ENCODE measurements around the gene DTNB. TPM values are rescaled to one million over a fixed set of nuclear protein-coding genes. Genes with fewer than 3 reads are reported as not detected.

The DTNB gene
- total and polyA plus RNA-seq, 2 donors (not counting 1 experiment from before 2014, with no cell fraction given), result 5.1 to 5.4 TPM

DNA sequence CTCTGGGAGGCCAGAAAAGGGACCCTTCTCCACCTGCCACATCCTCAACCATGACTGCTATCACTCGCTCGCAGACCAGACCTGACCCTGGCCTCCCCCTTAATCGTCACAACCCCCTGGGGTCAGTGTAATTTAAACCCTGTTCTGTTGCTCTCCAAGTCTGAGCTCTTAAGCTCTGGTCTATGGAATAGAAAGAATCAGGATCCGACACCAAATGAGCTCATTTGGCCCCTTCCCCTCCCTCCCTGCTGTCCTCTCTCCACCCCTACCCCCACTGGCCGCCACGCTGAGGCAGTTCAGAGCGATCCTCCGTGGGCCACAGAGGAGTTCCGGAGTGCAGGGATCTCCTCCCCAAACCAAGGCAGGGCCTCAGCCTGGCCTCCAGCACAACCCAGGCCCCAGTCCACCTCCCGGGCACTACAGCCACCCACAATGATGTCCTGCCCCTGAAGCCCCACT lies 337.0 kb downstream of the DTNB start:
- no peak overlapping the region for H2AFZ ChIP-seq (ENCODE audit: low read length)
- H3K36me3 ChIP-seq (ENCODE audit: control insufficient read depth, insufficient read depth, low read length), result no peaks in the 10 kb centered on the region
- no peak overlapping the region for H3K4me3 ChIP-seq (replicated peaks in 1 of 4; ENCODE audit: control extremely low read depth in 1 of 4, insufficient read depth in 1 of 4, low read depth in 3 of 4, low read length in 4 of 4)
- no peak overlapping the region for H3K9ac ChIP-seq (ENCODE audit: insufficient read depth, low read length)
- H3K4me1 ChIP-seq (ENCODE audit: control insufficient read depth, extremely low read depth, insufficient read depth, low read length), result peaks cover 2% of the 10 kb centered on the region
- no peak overlapping the region for H3K27ac ChIP-seq (ENCODE audit: insufficient read depth, low read length)
- no peak for DNase-seq (ENCODE audit: low read depth in 2 of 2)
- no peaks in the 10 kb centered on the region for H3K79me2 ChIP-seq (ENCODE audit: control insufficient read depth, insufficient read depth, low read length)
- H3K27me3 ChIP-seq (ENCODE audit: control insufficient read depth, insufficient read depth, low read length), result no peaks in the 10 kb centered on the region
- no peaks in the 10 kb centered on the region for H3K9me3 ChIP-seq (ENCODE audit: control insufficient read depth, insufficient read depth, low read depth, low read length)
- H3K4me2 ChIP-seq (ENCODE audit: extremely low read depth, insufficient read depth, low read length), result no peak overlapping the region
- TF ChIP-seq, protein P1, sequence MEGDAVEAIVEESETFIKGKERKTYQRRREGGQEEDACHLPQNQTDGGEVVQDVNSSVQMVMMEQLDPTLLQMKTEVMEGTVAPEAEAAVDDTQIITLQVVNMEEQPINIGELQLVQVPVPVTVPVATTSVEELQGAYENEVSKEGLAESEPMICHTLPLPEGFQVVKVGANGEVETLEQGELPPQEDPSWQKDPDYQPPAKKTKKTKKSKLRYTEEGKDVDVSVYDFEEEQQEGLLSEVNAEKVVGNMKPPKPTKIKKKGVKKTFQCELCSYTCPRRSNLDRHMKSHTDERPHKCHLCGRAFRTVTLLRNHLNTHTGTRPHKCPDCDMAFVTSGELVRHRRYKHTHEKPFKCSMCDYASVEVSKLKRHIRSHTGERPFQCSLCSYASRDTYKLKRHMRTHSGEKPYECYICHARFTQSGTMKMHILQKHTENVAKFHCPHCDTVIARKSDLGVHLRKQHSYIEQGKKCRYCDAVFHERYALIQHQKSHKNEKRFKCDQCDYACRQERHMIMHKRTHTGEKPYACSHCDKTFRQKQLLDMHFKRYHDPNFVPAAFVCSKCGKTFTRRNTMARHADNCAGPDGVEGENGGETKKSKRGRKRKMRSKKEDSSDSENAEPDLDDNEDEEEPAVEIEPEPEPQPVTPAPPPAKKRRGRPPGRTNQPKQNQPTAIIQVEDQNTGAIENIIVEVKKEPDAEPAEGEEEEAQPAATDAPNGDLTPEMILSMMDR (conservative IDR thresholded peaks at IDR 0.05 in 1 of 2, IDR thresholded peaks at IDR 0.05 in 1 of 2; ENCODE audit: low read depth in 1 of 2, low read length in 2 of 2), result no peak
- no peak for TF ChIP-seq EZH2 (IDR thresholded peaks at IDR 0.05; ENCODE audit: low read length, missing control alignments)
- H4K20me1 ChIP-seq (ENCODE audit: control insufficient read depth, extremely low read depth, insufficient read depth, low read length), result no peaks in the 10 kb centered on the region

GRCh38 chr2:25335971-25336370 lies 337.4 kb downstream of the DTNB start:
- H4K20me1 ChIP-seq (ENCODE audit: control insufficient read depth, extremely low read depth, insufficient read depth, low read length), result no peaks in the 10 kb centered on the region

DNA sequence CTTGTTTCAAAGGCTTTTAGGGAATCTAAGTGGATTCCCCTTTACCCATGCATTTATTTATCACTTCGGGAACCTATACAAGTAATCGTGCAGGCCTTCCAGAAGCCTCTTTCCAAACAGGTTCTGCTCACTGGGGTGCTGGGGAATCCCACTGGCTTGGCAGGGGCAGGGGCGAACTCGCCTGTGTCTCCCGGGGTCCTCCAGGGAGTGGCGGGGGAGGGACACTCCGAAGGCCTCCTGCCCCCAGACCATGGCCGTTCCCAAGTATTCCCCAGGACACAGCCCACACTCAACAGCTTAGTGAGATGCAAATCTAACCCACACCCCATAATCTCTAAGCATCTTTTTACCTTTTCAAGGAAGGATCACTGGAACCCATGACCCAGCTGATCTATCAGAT lies 338.2 kb downstream of the DTNB start:
- Histone ChIP-seq H3K9me3 (ENCODE audit: control insufficient read depth, insufficient read depth, low read depth, low read length) (no peaks in the 10 kb centered on the region), H3K4me2 (ENCODE audit: extremely low read depth, insufficient read depth, low read length) (no peak overlapping the region), H3K4me3 (replicated peaks in 1 of 4; ENCODE audit: control extremely low read depth in 1 of 4, insufficient read depth in 1 of 4, low read depth in 3 of 4, low read length in 4 of 4) (no peak overlapping the region), H3K4me1 (ENCODE audit: control insufficient read depth, extremely low read depth, insufficient read depth, low read length) (peaks cover 2% of the 10 kb centered on the region), H3K36me3 (ENCODE audit: control insufficient read depth, insufficient read depth, low read length) (no peaks in the 10 kb centered on the region), H2AFZ (ENCODE audit: low read length) (no peak overlapping the region), H3K79me2 (ENCODE audit: control insufficient read depth, insufficient read depth, low read length) (no peaks in the 10 kb centered on the region), H3K27me3 (ENCODE audit: control insufficient read depth, insufficient read depth, low read length) (no peaks in the 10 kb centered on the region), H3K27ac (ENCODE audit: insufficient read depth, low read length) (no peak overlapping the region), H4K20me1 (ENCODE audit: control insufficient read depth, extremely low read depth, insufficient read depth, low read length) (no peaks in the 10 kb centered on the region), H3K9ac (ENCODE audit: insufficient read depth, low read length) (no peak overlapping the region)
- TF ChIP-seq, protein P1 (conservative IDR thresholded peaks at IDR 0.05 in 1 of 2, IDR thresholded peaks at IDR 0.05 in 1 of 2; ENCODE audit: low read depth in 1 of 2, low read length in 2 of 2), result no peak
- TF ChIP-seq EZH2 (IDR thresholded peaks at IDR 0.05; ENCODE audit: low read length, missing control alignments), result no peak
- DNase-seq (ENCODE audit: low read depth in 2 of 2), result no peak

More at GRCh38 chr2:25335971-25336370, 337.4 kb downstream of the DTNB start:
- Histone ChIP-seq H3K4me1 (ENCODE audit: control insufficient read depth, extremely low read depth, insufficient read depth, low read length) (peaks cover 2% of the 10 kb centered on the region), H2AFZ (ENCODE audit: low read length) (no peak overlapping the region), H3K9ac (ENCODE audit: insufficient read depth, low read length) (no peak overlapping the region), H3K27ac (ENCODE audit: insufficient read depth, low read length) (no peak overlapping the region), H3K27me3 (ENCODE audit: control insufficient read depth, insufficient read depth, low read length) (no peaks in the 10 kb centered on the region), H3K4me3 (replicated peaks in 1 of 4; ENCODE audit: control extremely low read depth in 1 of 4, insufficient read depth in 1 of 4, low read depth in 3 of 4, low read length in 4 of 4) (no peak overlapping the region), H3K79me2 (ENCODE audit: control insufficient read depth, insufficient read depth, low read length) (no peaks in the 10 kb centered on the region), H3K4me2 (ENCODE audit: extremely low read depth, insufficient read depth, low read length) (no peak overlapping the region), H3K36me3 (ENCODE audit: control insufficient read depth, insufficient read depth, low read length) (no peaks in the 10 kb centered on the region), H3K9me3 (ENCODE audit: control insufficient read depth, insufficient read depth, low read depth, low read length) (no peaks in the 10 kb centered on the region)
- TF ChIP-seq, protein P1 (conservative IDR thresholded peaks at IDR 0.05 in 1 of 2, IDR thresholded peaks at IDR 0.05 in 1 of 2; ENCODE audit: low read depth in 1 of 2, low read length in 2 of 2), result no peak
- TF ChIP-seq EZH2 (IDR thresholded peaks at IDR 0.05; ENCODE audit: low read length, missing control alignments), result no peak
- DNase-seq (ENCODE audit: low read depth in 2 of 2), result no peak

Measured in fibroblast of lung (primary cell).